K562 (cell line): ENCODE data around the gene COASY. TPM values are rescaled to one million over a fixed set of nuclear protein-coding genes. Genes with fewer than 3 reads are reported as not detected.

Experiments used
- ATF1 ChIP-seq, 2 experiments: fragments of 450-650 bp in 1 of 2; IDR thresholded peaks; 2 replicates each; pipeline ENCODE4 v1.6.1; 2016; ENCODE audit warnings: missing compliant biosample characterization in 1 of 2, missing genetic modification characterization in 1 of 2
- MNT ChIP-seq, 2 experiments: fragments of 450-650 bp; conservative IDR thresholded peaks; 2 replicates each; pipeline ENCODE4 v1.6.1; 2017; ENCODE audit warnings: mild to moderate bottlenecking in 2 of 2, moderate library complexity in 2 of 2
- NFATC3 ChIP-seq: fragments of 450-650 bp; IDR thresholded peaks from 2 replicates; pipeline ENCODE4 v1.6.1; 2017; ENCODE audit warnings: mild to moderate bottlenecking
- NR4A1 ChIP-seq, 2 experiments: fragments of 250-450 bp in 1 of 2; fragments of 450-650 bp in 1 of 2; sonication (Bioruptor Pico) in 1 of 2; IDR thresholded peaks; 2 replicates each; pipeline versions ENCODE4 v1.4.0 to v1.6.1; 2016 to 2020; ENCODE audit warnings: mild to moderate bottlenecking in 2 of 2, missing compliant biosample characterization in 1 of 2, missing genetic modification characterization in 1 of 2, moderate library complexity in 1 of 2
- NUFIP1 ChIP-seq: fragments of 450-650 bp; IDR thresholded peaks from 2 replicates; pipeline ENCODE4 v1.6.1; 2018; ENCODE audit not compliant: partially characterized antibody
- PCBP1 ChIP-seq: fragments of 200-400 bp; formaldehyde crosslinking; IDR thresholded peaks from 2 replicates; pipeline ENCODE4 v1.6.1; 2018; ENCODE audit warnings: mild to moderate bottlenecking, low read depth, low read length; ENCODE audit not compliant: poor library complexity, severe bottlenecking
- RBM17 ChIP-seq: fragments of 200-400 bp; formaldehyde crosslinking; IDR thresholded peaks from 2 replicates; pipeline ENCODE4 v1.6.1; 2017; ENCODE audit warnings: low read depth, mild to moderate bottlenecking, low read length, borderline replicate concordance
- TSHZ1 ChIP-seq: fragments of 250-450 bp; sonication (Bioruptor Pico); IDR thresholded peaks from 2 replicates; pipeline ENCODE4 v1.4.0; 2020; ENCODE audit warnings: mild to moderate bottlenecking, moderate library complexity
- ZNF347 ChIP-seq: fragments of 450-650 bp; formaldehyde crosslinking; IDR thresholded peaks from 2 replicates; pipeline ENCODE4 v1.4.0; 2020; ENCODE audit warnings: low read depth, mild to moderate bottlenecking, moderate library complexity
- polyA plus RNA-seq, 8 experiments: library from polyadenylated mRNA; depleted of rRNA in 4 of 8; stranded (reverse) in 5 of 8; unstranded in 3 of 8; fragments of >200 nt; fragmentation: Nextera tagmentation in 2 of 8; fragmentation: Illumina TruSeq in 1 of 8; extraction: Ambion mirVana in 2 of 8; extraction: Trizol in 1 of 8; gene quantifications; 2 replicates each; pipeline versions ENCODE4 v1.2.1 to v1.2.3, GENCODE V29; 2011 to 2014; ENCODE audit warnings: inconsistent platforms in 1 of 8, missing spikeins in 1 of 8
- total RNA-seq, 7 experiments: library from RNA; depleted of rRNA in 6 of 7; stranded (reverse); fragments of >200 nt in 6 of 7; fragmentation: Illumina TruSeq in 2 of 7; extraction: Trizol in 2 of 7; gene quantifications; 2 replicates each; pipeline versions ENCODE4 v1.2.1 to v1.2.3, GENCODE V29; 2011 to 2021; ENCODE audit warnings: low replicate concordance in 1 of 7
- TF ChIP-seq, protein P1 (sequence below): sonication (generic); formaldehyde crosslinking; IDR thresholded peaks from 2 replicates; pipeline ENCODE4 v1.8.0; 2023; ENCODE audit warnings: missing genetic modification reagents, mild to moderate bottlenecking, borderline replicate concordance
- TF ChIP-seq, protein P2 (sequence below): fragments of 250-450 bp; sonication (Bioruptor Pico); IDR thresholded peaks from 2 replicates; pipeline ENCODE4 v1.8.0; 2021; ENCODE audit warnings: moderate library complexity, mild to moderate bottlenecking, inconsistent platforms
- TF ChIP-seq, protein P3 (sequence below), 2 experiments: IDR thresholded peaks; 2 replicates each; pipeline ENCODE4 v1.6.1; 2011; ENCODE audit warnings: borderline replicate concordance in 1 of 2, control low read depth in 1 of 2, low read depth in 1 of 2, low read length in 1 of 2, mild to moderate bottlenecking in 1 of 2, mixed read lengths in 1 of 2, moderate library complexity in 1 of 2; ENCODE audit not compliant: insufficient read depth in 1 of 2, insufficient read length in 1 of 2, poor library complexity in 1 of 2, severe bottlenecking in 1 of 2; ENCODE audit errors: extremely low read depth in 1 of 2

Gene COASY
- total and polyA plus RNA-seq, 9 of the 15 experiments (the other 6 are each of a cell fraction or from before 2014, with no cell fraction given): 25.4 to 175 (median 62.3) TPM

- TF ChIP-seq TSHZ1 (CRISPR knock-in tag) (peak; percentile 96), ATF1 (CRISPR knock-in tag; IDR thresholded peaks at IDR 0.05) (no peak), ATF1 (tag; IDR thresholded peaks at IDR 0.05) (peak; percentile 69), PCBP1 (no peak), RBM17 (no peak), NR4A1 (CRISPR knock-in tag; IDR thresholded peaks at IDR 0.05) (peak; percentile 99), NR4A1 (tag; IDR thresholded peaks at IDR 0.05) (peak; percentile 99), ZNF347 (CRISPR knock-in tag) (no peak), NUFIP1 (peak; percentile 70), NFATC3 (0 out of 2 replicates have a peak, but pooled peaks have one; percentile 43), MNT (conservative IDR thresholded peaks at IDR 0.05) (no peak)
- TF ChIP-seq, protein P1, sequence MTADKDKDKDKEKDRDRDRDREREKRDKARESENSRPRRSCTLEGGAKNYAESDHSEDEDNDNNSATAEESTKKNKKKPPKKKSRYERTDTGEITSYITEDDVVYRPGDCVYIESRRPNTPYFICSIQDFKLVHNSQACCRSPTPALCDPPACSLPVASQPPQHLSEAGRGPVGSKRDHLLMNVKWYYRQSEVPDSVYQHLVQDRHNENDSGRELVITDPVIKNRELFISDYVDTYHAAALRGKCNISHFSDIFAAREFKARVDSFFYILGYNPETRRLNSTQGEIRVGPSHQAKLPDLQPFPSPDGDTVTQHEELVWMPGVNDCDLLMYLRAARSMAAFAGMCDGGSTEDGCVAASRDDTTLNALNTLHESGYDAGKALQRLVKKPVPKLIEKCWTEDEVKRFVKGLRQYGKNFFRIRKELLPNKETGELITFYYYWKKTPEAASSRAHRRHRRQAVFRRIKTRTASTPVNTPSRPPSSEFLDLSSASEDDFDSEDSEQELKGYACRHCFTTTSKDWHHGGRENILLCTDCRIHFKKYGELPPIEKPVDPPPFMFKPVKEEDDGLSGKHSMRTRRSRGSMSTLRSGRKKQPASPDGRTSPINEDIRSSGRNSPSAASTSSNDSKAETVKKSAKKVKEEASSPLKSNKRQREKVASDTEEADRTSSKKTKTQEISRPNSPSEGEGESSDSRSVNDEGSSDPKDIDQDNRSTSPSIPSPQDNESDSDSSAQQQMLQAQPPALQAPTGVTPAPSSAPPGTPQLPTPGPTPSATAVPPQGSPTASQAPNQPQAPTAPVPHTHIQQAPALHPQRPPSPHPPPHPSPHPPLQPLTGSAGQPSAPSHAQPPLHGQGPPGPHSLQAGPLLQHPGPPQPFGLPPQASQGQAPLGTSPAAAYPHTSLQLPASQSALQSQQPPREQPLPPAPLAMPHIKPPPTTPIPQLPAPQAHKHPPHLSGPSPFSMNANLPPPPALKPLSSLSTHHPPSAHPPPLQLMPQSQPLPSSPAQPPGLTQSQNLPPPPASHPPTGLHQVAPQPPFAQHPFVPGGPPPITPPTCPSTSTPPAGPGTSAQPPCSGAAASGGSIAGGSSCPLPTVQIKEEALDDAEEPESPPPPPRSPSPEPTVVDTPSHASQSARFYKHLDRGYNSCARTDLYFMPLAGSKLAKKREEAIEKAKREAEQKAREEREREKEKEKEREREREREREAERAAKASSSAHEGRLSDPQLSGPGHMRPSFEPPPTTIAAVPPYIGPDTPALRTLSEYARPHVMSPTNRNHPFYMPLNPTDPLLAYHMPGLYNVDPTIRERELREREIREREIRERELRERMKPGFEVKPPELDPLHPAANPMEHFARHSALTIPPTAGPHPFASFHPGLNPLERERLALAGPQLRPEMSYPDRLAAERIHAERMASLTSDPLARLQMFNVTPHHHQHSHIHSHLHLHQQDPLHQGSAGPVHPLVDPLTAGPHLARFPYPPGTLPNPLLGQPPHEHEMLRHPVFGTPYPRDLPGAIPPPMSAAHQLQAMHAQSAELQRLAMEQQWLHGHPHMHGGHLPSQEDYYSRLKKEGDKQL (CRISPR knock-in tag): no peak
- TF ChIP-seq, protein P2, sequence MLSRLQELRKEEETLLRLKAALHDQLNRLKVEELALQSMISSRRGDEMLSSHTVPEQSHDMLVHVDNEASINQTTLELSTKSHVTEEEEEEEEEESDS (CRISPR knock-in tag): no peak
- TF ChIP-seq, protein P3, sequence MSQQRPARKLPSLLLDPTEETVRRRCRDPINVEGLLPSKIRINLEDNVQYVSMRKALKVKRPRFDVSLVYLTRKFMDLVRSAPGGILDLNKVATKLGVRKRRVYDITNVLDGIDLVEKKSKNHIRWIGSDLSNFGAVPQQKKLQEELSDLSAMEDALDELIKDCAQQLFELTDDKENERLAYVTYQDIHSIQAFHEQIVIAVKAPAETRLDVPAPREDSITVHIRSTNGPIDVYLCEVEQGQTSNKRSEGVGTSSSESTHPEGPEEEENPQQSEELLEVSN (IDR thresholded peaks at IDR 0.05; ENCODE audit: borderline replicate concordance in 1 of 2, extremely low read depth in 1 of 2, insufficient read depth in 1 of 2, insufficient read length in 1 of 2, low read depth in 1 of 2, low read length in 1 of 2, poor library complexity in 1 of 2, severe bottlenecking in 1 of 2): no peak
These were observed 26.5 kb upstream of the COASY start (continued) for GRCh38 chr17:42535155-42536047.
